Hematopoietic multipotent progenitor cell treated with erythropoietin and hydrocortisone succinate and interleukin-3 and kit ligand, for 6 days (in vitro differentiated cells): Measurements from ENCODE around the gene RGMB.

Experiments
- DNase-seq: peaks from one replicate; pipeline ENCODE4 v3.0.0-alpha.2; 2015

RGMB gene

DNA sequence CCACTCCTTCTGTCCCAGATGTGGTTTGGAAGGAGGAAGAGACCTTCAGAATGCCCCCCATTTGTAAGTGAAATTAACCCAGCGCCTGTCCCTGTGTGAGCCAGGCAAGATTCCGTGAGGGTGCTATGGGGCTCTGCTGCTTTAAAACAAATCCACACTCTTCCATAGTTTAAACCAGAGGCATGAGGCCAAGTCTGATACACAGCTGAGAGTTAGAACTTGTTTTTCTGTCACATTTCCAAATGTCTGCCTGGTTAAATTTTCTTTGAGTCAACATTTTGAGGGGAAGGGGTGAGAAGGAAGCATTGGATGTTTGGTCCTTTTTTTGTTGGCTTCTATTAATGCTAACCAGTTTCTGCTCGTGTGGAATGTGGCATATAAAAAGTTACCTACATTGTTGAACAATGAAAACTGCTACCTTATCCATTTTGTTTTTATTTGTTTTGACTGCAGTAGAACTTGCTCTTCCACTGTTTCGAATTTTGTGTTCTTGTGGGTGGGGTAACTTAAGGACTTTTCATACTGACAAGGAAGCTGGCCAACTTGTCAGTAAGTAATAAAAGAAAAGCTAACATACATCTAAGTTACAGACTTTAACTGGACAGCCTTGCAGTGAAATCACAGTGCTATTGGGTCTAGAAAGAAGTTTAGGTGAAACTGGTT lies 12.9 kb downstream of the RGMB start:
- no peak for DNase-seq

GRCh38 chr5:98787131-98787719 lies 13.8 kb downstream of the RGMB start:
- no peak for DNase-seq

DNA sequence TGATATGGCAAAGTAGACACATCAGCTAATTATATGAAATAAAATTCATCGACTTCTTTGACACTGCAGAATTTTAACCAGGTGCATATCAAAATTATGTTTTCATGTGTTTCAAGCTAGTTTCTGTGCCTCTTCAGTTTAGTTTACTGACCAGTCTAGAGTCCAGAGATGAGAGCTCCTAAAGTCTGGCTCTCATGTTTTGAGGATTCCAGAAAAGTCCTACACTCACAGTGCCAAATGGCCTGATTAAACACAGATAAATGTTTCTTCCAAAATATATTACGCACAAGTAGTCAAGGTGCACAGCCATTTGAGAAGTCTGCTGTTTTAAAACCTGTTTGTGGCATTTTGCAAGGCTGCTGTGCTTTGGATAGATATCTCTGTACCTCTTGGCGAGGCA lies 15.6 kb downstream of the RGMB start:
- DNase-seq, result no peak

- DNase-seq, result no peak
Observed at GRCh38 chr5:98791001-98791519, 17.6 kb downstream of the RGMB start.

GRCh38 chr5:98791898-98792580 lies 18.6 kb downstream of the RGMB start:
- DNase-seq, result no peak

- no peak for DNase-seq
Observed at GRCh38 chr5:98793223-98793622, 19.8 kb downstream of the RGMB start.

DNA sequence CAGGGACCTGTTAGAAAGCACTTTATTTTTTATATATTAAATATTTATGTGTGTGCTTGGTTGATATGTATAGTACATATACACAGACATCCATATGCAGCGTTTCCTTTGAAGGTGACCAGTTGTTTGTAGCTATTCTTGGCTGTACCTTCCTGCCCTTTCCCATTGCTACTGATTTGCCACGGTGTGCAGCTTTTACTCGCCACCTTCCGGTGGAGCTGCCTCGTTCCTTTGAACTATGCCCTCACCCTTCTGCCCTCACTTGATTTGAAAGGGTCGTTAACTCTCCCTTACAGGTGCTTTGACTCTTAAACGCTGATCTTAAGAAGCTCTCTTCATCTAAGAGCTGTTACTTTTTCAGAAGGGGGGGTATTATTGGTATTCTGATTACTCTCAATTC lies 20.5 kb downstream of the RGMB start:
- no peak for DNase-seq

DNA sequence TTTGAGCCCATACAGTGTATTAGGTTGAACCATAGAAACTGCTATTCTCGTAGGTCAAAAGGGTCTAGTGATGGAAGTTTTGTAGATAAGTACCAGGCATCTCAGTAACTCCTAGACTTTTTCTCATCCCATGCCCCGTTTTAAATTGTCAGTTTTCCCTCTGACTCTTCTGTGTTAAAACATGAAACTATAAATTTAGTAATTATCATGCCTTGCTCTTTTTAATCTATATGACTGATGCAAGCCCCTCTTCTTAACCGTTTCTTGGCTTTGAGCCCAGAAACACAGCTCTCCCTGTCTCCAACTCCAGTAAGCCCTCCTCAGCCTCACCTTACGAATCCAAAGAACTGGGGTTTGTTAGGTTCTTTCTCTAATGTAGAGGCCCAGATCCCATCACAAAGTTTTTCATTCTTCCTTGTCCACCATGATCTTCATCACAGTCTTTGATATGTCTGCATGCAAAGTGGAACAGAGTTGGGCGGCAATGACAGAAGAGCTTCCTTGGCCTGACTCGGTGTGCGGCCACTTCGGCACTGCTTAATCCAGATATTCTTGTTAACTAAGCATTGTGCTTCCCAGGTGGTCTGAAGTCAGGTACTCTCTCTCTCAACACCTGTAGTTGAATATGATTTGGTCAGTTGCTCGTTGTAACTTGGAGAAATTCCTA lies 21.1 kb downstream of the RGMB start:
- DNase-seq, result no peak

GRCh38 chr5:98795243-98795642 lies 21.8 kb downstream of the RGMB start:
- no peak for DNase-seq

- peak; percentile 60 for DNase-seq
Observed at GRCh38 chr5:98796197-98796972, 22.9 kb downstream of the RGMB start.

- DNase-seq, result no peak
Observed at GRCh38 chr5:98798371-98798770, 24.9 kb downstream of the RGMB start.

DNA sequence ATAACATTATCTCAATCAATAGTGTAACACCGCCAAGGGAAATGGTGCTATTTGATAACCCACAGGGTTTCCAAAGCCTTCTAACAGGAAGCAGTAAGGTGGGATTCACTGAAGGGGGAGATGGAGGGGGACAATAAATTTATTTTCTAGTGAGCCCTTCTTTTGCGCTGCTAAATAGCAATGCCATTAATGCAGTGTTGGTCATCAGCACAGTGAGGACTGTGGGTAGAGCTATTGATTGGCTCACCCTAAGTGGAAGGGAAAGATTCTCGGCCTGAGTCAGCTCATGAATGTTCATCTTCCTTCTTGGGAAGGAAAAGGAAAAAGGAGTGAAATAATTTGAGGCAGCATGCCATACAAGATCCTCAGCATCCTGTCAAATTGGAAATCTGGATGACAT lies 25.4 kb downstream of the RGMB start:
- DNase-seq, result no peak

DNA sequence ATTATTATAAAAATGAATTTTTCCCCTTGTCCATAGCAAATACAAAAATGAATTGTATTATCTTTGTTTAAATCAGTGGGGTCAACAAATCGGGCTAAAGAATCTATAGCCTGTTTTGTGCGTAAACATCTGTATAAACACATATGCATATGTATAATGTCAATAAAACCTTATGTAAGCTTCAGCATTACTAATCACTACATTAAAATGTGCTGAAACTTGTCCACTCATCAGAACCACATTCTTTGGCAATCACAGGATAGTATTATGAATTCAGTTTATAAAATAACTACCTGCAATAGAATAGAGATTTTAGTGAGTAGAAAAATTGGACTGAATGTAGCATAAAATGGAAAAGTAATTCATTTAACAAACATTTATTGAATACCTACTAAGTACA lies 30.6 kb downstream of the RGMB start:
- no peak for DNase-seq

GRCh38 chr5:98805070-98805469 lies 31.6 kb downstream of the RGMB start:
- DNase-seq, result no peak

DNA sequence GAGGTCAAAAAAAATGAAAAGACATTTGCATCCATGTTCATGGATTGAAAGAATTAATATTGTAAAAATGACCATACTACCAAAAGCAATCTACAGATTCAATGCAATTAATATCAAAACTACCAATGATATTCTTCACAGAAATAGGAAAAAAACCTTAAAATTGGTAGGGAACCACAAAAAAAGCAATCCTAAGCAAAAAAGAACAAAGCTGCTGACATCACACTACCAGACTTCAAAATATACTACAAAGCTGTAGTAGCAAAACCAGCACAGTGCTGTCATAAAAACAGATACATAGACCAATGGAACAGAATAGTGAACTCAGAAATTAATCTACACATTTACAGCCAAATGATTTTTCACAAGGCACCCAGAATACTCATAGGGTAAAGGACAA lies 34.3 kb downstream of the RGMB start:
- DNase-seq, result no peak

GRCh38 chr5:98810206-98810605 lies 36.7 kb downstream of the RGMB start:
- DNase-seq, result peak; percentile 3

GRCh38 chr5:98813755-98814154 lies 40.3 kb downstream of the RGMB start:
- DNase-seq, result no peak

GRCh38 chr5:98816582-98817222 lies 43.2 kb downstream of the RGMB start:
- peak; percentile 68 for DNase-seq

DNA sequence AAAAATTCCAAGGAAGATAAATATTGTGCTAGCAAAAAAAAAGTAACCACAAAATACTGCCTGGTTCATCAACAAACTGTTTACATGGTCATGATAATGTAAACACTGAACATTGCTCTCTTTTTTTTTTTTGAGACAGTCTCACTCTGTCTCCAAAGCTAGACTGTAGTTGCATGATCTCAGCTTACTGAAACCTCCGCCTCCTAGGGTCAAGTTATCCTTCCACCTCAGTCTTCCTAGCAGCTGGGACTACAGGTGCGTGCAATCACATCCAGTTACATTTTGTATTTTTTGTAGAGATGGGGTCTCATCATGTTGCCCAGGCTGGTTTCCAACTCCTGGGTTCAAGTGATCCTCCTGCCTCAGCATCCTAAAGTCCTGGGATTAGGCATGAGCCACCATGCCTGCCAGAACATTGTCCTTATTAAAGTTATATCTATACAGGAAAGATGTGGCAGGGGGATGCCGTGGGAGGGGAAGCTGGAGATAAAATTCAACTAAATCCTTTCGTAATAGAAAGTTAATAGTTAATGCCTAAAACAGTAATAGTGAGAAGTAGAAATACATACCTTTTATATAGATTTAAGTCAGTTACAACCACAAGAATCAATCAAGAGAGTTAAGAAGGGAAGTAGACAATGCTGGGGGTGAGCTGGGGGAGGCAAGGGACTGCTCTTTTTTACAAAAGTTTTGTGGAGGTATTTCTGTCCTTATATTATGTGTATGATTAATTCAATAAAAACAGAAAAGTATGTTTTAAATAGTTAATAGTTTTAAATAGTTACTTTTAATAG lies 52.3 kb downstream of the RGMB start:
- no peak for DNase-seq

DNA sequence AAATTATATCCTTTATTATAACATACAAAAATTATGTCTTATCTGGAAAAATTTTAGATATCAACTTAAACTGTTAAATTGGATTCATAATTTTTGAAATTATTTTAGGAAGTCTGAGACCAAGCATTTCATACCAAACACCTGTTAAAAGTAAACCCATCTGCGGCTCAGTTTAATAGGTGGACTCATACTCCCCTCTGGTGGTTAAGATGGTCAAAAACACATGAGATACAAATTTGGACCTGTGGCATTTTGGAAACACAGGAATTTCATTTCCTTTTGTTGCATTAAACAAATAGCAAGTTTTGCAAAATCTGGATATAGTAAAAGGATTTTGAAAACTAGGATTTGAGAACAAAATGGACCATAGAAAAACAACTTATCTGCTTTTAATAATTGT lies 53.7 kb downstream of the RGMB start:
- peak; percentile 54 for DNase-seq

DNA sequence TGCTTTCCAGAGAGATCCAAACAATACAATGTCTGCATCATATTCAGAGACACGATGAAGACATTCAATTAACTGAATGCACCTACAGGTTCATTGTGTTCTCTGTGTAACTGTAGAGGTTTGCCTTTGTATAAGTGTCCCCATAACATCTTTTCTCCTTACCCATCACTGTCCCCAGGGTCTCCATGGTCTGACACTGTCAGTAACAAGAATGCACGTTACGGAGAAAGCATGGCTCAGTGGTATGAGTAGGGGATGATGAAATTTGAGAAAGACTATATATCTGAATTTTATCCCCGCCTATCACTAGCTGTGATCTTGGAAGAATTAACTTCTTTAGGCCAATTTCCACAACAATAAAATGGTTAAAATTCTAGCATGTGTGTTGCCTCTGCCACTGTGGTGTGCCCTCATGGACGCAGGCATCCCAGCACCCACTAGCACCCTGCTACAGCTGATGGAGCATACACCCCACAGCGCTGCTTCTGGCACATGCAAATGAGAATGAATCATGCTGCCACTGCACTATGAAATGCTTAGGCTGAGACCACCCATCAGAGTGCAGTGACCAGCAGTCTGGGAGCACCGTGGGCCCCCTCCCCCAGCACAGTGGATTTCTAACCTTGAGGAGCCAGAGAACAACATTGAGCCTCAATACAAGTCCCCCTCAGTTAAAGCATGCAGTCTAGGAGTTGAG lies 54.3 kb downstream of the RGMB start:
- DNase-seq, result no peak
